CD4-positive, alpha-beta T cell treated with Interleukin-12 subunit alpha and Interleukin-12 subunit beta, for 1 hour (primary cell): ENCODE measurements around the gene ADAMTSL1.

ENCODE experiments used
- DNase-seq: peaks from one replicate; pipeline ENCODE4 v3.0.0-alpha.2; 2020

Gene ADAMTSL1

DNA sequence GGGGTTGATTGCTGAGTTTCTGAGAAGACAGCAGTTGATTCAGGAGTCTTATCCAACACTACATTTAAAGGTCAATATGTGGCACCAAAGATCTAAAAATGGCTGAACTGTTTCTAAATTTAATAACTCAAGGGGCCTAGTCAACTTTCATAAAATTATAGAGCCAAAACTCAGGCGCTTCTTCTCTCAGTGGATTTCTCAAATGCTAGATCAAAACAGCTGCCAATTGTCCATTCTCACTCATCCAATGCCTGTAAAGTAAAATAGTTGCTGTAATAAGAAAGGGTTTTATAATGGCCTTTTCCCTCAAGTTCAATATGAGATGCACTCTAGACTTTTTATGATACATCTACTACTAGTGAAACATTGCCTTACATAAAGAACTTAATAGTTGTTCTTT, 26.5 kb downstream of the ADAMTSL1 start:
- no peak for DNase-seq

DNA sequence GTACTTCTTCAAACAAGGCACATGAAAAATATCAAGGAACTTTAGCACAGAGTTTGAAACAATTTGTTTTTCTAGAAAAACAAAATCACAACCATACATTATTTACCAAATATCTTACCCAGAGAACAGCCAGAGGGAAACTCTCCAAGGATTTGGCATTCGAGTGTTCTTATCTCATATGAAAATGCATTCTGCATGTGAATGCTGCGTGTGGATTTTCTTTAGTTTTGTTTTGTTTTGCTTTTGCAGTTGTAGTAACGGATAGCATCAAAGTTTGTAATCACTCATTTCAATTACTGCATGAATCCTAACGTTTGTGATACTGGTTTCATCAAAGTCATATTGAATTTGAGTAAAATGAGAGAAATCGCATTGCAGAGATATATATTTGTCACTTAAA, 28.0 kb downstream of the ADAMTSL1 start:
- no peak for DNase-seq

DNA sequence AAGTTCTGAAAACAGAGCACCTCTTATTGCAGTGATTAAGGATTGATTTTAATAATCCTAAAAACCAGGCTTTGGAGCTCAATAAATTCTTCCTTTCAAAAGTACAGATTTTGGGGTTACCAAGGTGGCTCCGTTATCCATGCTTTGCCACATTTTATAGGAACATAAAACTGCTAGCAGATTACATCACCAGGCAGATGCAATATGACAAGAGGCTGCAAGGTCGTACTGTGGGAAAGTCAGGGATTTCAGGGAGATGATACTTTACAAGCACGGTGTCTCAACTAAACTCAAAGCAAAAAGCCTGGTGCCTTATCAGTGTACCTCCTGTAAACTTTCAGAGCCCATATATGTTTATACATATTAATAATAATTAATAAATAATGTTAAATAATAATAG, 28.6 kb downstream of the ADAMTSL1 start:
- no peak for DNase-seq

DNA sequence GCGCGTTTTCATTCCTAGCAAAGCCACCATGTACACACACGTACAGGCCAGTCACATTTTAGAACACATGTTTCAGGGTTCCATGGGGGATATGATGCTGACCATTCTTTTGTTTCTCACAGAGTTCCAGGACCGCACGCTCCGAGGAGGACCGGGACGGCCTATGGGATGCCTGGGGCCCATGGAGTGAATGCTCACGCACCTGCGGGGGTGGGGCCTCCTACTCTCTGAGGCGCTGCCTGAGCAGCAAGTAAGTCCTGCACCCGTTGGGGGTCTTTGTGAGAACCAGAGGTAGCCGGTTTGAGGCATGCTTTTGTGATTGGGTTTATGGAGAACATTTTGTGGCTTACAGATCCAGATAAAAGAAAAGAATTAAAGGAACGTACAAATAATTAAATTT, 30.8 kb downstream of the ADAMTSL1 start:
- DNase-seq: no peak

DNA sequence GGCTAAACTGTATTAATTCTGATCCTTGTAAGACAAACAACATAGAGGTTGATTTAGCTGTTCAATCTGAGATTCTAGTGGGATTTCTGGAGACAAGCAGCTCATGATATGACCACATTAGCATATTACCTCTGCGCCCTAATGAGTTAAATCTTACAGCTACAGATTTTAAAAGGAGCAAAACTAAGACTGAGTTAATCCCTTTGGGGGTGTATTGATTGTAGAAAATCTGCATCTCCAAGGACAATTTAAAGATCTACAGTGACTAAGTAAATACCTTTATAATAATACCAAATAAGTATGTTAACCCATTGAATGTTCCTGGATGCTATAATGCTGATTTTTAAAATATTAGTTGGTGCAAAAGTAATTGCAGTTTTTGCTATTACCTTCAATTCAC, 33.2 kb downstream of the ADAMTSL1 start:
- no peak for DNase-seq

DNA sequence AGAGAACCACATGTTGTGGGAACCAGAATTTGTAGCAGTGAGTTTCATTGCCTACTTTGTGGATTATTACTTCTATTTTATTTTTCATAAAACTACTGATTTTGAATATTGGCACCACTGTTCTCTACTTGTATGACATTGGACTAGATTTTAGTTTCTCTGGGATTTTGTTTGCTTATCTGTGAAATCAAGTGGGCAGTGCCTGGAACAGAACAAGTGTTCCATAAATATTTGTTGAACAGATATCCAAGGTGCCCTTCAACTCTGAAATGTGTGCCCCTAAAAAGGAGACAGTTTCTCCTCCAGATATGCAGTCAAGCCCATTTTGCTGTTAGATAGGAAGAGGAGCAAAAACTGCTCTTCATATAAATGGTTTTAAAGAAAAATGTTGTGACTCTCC, 42.6 kb downstream of the ADAMTSL1 start:
- no peak for DNase-seq

DNA sequence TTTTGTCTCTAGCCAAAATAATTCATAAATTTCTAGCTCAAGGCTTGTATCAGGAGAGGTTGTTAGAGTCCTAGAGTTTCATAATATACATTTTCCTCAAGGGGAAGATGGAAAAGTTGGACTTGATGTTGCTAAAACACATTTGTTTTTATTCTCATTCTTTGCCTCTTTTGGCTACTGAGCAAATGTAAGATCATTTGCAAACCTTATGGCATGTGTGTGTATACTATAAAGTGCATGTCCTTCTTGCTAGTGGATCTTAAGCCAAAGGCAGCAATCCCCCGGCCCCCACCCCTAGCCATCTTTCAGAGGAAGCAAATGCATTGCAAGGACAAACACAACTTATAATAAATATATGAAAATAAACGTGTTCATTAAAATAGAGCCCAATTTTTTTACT, 43.0 kb downstream of the ADAMTSL1 start:
- no peak for DNase-seq

DNA sequence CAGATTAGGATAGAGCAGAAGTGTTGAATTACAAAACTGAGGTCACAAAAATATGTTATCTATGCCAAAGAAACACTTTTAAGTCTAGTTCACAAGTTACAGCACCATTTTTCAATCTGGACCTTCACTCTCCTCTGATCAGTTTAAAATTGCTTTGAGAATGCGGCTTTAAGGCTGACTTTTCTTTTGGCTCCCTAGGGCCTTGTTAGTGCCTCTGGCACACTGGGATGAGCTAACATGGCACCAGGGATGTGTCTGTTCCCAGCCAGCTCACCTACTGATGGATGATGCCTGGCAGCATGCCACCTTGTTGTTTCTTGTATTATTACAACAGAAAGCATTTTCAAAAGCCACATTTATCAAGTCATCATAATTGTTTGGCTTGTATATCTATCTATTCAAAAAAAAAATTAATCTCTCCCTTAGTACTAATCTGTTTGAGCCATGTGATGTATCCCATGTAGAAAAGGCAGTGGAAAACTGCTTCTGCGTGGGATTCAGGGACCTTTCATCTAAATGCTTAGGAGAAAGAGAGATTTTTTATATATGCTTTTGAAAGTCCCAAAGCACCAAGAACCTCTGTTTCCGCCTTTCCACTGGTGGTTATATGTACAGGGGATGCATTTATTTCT, 46.6 kb downstream of the ADAMTSL1 start:
- no peak for DNase-seq

DNA sequence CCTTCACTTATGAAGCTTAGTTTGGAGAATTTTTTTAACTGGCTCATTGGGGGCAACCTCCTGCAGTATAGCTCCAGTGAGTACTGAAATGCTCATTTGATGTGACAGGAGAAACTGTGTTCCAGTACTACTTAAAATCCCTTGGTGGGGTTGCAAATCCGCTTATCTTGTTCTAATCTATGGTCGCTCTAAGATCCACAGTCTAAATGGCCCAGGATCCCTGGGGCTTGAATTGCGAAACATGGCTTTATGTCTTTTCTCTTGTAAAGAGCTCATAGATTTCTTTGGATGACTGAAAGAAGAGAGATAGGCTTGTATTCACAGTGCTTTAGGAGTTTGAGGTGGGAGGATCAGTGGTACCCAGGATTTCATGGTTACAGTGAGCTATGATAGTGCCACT, 52.7 kb downstream of the ADAMTSL1 start:
- no peak for DNase-seq

DNA sequence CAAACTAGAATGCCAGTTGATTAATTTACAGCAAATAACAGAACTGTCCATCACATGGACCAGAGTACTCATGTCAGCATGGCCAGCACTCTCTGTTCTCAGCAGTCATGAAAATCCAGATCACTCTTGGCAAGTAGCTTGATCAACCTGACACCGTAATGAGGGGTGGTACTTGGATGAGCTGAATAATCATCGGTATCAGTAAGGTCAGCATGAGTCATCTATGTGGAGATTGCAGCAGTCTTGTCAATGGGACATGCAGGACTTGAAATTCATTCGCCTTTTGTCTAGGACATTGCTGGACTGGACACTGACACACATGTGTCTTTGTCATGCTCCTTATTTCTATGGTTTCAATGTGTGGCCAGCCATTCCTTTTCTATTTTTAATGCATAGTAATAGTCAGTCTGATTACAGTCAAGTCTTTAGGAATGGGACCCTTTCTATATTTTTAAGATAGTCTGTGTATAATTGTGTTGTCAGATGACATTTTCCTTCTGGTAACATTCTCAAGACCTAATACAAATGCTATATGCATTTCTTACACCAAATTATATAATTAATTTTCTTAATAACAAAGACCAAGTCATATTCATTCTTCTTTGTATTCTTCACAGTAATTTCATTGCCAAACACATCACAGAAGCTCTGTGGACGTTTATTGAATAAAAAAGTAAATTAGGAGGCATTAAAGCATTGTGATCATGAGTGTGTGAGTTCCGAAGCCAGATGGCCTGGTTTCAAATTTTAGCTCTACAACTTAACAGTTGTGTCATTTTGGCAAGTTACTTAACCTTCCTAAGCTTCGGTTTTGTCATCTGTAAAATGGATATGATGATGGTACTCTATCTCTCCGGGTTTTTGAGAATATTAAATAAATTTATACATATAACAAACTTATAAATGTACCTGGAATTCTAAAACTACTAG, 57.4 kb downstream of the ADAMTSL1 start:
- no peak for DNase-seq

DNA sequence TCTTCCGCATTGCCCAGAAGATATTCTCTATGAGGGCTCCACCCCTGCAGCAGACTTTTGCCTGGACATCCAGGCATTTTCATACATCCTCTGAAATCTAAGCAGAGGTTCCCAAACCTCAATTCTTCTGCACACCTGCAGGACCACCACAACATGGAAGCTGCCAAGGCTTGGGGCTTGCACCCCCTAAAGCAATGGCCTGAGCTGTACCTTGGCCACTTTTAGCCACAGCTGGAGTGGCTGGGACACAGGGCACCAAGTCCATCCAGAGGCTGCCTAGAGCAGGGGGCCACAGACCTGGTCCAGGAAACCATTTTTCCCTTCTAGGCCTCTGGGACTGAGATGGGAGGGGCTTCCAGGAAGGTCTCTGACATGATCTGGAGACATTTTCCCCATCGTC, 60.7 kb downstream of the ADAMTSL1 start:
- DNase-seq: no peak

DNA sequence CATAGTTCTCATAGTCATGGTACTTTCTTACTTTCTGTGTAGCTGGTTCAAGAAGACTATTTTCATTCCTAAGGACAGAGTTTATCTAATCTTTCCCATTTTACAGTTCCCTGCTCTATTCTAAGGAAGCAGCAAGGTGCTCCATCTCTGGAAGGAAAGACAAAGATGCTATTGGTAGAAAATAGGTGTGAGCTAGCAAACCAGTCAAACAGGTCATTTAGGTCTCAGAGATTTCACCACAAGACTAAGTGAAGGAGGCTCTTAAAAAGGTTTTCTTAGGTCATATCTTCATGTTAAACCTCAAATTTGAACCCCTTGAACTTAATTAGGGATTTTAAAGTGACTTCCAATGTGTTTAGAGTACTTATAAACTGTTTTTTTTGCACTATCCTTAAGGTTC, 62.6 kb downstream of the ADAMTSL1 start:
- DNase-seq: no peak

DNA sequence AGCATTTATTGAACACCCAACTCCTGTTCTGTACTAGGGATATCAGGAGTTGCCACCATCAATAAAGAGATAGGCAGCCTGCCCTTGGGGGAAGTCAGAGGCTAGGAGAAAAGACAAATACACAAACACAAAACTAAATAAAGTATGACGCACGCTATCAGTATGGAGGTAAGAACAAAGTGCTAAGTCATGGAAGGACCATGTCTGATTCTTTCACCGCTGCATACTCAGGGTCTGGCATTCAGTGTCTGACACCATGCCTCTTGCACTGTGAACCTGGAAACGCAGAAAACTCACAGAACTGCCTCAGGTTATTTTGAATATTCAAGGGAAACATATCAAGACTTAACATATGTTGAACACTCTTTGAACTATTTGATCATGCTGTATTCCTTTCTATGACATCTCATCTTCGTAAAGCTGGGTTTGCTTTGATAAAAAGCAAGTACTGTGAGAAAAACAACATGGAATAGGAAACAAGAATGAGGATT, 65.3 kb downstream of the ADAMTSL1 start:
- no peak for DNase-seq

DNA sequence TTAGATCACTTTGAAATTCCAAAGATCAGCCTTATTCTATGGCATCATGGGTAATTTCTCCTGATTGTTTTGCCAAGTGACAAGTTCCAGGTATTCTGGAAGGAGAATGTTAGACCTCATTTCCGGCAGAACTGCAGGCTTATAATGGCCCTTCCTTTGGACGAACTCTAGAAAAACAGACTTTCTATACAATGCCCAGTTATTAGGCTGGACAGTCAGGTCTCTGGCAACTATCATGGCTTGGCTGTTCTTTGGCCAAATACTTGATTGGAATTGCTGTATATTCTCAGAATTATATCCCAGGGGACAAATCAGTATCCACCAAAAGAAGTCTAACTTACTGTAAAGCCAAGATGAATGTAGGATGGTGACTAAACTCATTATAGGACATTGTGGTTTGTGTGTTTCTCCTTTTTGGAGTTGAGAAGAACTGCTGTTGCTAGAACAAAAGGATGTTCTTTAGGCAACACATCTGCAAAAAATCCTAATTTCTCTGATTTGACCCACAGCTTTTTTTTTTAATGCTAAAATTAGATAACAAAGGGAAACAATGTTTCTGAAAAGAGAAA, 69.0 kb downstream of the ADAMTSL1 start:
- no peak for DNase-seq

DNA sequence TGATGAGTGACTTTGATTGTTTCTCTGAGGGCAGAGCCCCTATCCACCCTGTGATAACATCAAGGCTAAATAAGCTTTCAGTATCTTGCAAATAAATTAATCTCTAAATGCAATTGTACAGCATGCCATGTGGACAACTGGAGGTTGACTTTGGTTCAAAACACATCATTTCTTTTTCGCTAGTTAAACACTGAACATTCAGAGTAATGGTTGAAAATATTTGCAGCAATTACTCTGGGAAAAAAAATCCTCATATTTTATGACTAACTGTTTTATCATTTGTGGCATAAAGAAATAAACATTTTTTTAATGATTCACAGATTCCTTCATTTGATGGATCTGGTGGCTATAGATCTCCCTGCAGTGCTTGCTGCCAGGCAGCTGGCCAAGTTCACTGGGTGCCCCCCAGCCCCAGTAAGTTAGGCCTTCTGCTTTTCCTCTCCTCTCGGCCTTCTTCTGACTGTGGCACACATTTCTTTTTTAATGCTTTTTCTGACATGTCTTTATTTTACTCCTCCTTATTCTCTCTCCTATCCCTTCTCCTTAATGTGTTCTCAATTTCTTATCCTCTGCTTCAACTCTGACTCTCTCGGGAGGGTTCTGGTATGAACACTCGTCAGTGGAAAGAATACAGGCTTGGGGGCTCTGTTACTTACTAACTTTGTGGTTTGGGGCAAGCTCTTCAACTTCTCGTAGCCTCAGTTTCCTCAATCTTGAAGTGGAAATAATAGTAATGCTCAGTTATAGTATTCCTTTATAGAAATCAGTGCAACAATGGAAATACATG, 69.6 kb downstream of the ADAMTSL1 start:
- DNase-seq: no peak

DNA sequence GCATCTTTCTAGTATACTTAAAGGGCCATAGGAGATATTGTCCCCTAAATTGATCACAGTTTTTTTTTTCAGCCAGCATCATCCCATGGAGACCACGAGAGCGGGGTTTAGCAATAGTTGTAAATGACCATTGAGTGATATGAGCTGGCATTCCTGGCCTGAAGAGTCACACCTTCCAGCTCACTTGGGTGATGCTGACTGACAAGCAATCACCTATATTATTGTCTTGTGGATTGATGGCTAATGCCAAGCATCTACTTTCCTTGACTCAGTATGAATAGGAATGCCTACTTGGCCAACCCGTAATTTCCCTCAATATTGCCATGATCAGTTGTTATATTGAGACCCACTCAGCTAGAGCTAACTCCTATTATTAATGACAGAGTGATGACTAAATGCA, 70.5 kb downstream of the ADAMTSL1 start:
- no peak for DNase-seq

DNA sequence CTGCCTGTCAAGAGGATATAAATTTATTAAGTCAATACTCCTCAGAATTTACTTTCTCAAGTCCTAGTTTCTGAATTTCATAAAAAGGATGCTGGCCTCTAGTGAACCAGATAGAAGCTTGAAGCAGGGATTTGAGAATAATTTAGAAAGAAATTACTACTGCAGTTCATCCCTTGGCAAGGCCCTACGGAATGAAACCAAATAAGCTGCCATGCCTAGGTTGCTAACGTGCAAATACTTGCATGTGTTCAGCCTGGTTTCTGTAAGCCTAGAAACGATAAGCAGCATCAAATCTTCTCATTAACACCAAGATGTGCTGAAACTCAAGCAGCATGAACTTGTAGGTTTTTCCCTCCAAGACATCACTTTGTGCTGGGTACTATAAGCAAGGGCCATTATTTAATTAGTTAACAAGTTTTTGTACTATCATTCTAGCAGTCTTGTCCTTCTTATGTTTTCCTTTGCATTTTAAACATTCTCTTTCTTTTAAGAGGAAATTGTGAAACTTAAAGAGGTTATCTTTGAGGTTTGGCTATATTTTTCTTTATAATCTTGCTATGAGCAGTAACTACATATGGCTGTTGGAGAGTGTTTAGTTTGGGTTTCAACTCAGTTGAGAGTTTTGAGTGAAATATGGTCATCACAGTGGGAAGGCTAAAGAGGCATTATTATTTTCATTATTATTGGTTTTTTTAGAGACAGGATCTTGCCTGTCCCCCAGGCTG, 71.8 kb downstream of the ADAMTSL1 start:
- DNase-seq: no peak

DNA sequence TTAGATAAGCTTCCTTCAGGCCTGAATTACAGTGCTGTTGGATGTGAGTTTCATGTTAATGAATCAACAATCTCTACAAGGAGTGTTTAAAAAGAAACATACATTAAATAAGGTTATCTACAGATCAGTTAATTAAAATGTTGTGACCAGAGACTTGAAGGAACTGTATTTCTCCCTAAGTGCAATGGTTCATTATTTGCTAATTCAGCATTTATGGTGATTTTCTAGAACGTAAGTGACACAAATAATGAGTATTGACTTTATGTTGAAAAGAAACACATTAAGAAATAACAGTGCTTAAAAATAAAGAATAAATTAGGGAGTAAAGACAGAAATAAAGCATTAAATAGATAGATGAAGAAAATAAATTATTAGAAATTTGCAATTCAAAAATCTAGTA, 74.5 kb downstream of the ADAMTSL1 start:
- DNase-seq: no peak

DNA sequence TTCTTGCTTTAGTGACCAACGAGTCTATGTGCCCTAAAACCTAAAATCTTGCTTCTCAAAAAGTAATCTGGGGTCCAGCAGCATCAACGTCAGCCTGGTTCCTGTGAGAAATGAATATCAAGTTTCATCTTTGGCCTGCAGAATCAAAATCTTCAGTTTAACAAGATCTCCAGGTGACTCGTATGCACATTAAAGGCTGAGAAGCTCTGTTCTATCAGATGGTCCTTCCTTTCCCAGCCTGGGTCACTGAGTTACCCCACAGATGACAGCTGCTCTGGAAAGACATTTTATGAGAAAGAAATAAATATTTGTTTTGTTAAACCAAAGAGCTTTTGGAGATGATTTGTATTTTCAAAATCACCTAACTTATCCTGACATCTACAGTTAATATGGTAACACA, 75.8 kb downstream of the ADAMTSL1 start:
- no peak for DNase-seq

DNA sequence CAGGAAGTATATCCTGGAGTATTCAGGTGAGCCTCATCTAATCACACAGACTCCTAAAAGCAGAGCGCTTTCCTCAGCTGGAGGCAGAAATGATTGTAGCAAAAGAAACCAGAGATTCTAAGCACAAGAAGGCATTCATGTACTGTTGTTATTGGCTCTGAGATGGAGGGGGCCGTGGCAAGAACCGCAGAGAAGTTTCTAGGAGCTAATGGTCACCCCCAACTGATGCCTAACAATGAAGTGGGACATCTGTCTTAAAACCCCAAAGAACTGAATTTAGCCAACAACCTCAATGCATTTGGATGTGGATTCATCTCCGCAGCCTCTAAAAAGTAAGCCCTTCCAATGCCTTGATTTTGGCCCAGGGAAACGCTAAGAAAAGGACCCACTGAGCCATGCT, 76.3 kb downstream of the ADAMTSL1 start:
- no peak for DNase-seq

DNA sequence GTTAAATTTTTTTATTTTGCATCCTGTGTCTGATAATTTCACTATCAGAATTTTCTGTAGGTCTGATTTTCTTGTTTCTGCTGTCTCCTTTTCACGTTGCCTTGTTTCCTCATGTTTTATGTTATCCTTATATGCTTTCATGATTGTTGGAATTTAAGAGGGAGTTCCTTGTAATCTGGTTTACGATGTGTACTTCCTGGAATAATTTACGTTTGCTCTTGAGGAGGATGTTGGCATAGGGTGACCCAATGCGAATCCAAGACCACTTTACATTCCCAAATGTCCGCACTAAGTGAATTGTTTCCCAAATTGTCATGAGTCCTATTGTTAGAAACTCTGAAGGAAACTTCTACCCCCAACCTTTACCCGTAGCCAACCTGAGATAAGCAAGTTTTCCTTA, 80.3 kb downstream of the ADAMTSL1 start:
- no peak for DNase-seq

DNA sequence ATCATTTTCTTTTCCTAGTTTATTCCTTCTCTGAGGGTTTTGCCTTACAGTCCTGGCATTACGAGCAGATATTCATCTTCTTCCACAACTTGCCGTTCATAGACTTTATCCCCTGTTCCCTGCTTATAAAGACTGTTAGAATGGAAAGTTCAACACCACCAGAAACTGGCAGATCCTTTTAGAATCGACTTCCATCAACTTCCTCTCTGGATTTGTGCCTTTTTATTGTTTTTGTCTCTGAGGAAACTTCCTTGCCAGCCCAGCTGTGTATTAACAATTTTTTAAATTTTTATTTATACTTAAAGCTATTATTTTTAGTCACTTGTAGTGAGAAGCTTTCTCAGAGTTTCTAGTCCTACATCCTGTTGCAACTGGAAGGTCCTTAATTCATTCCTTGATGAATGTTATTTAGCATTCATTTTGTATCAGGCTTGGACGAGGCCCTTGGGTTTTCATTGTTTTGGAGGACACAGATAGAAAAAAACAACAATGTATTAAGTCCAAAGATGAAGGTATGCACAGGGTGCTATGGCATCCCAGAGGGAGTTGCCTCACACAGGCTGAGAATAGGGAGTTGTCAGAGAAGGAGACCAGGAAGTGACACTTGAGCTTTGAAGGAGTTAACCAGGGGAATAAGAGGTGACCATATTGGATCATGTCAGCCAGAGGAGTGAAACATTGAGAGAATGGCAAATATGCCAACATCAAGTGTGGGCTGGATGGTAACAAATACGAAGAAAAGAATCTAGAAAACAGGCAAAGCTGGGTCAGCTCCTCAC, 81.3 kb downstream of the ADAMTSL1 start:
- DNase-seq: no peak
